GM06990 (cell line): ENCODE measurements around the gene TBCEL.
A peak's percentile ranks its signal among the peaks of the same experiment; 100 is the strongest.

Experiments
- DNase-seq: peaks from one replicate; pipeline ENCODE4 v3.0.0-alpha.2; 2011; ENCODE audit not compliant: insufficient read length; ENCODE audit errors: extremely low read depth
- H3K27me3 ChIP-seq: replicated peaks from 2 replicates; pipeline ENCODE4 v1.6.0; 2011; ENCODE audit warnings: low read length; ENCODE audit not compliant: control insufficient read depth, insufficient read depth
- H3K36me3 ChIP-seq: 2 replicates; pipeline ENCODE4 v1.5.1; 2011; ENCODE audit warnings: low read length; ENCODE audit not compliant: control insufficient read depth, insufficient read depth
- H3K4me3 ChIP-seq: replicated peaks from 2 replicates; pipeline ENCODE4 v1.5.1; 2011; ENCODE audit warnings: low read depth, mild to moderate bottlenecking, control low read depth, low read length
- CTCF ChIP-seq: IDR thresholded peaks from 2 replicates; pipeline ENCODE4 v1.5.1; 2011; ENCODE audit warnings: low read length, control low read depth, mild to moderate bottlenecking, inconsistent platforms; ENCODE audit not compliant: insufficient read depth, poor library complexity, severe bottlenecking

TBCEL gene

DNA sequence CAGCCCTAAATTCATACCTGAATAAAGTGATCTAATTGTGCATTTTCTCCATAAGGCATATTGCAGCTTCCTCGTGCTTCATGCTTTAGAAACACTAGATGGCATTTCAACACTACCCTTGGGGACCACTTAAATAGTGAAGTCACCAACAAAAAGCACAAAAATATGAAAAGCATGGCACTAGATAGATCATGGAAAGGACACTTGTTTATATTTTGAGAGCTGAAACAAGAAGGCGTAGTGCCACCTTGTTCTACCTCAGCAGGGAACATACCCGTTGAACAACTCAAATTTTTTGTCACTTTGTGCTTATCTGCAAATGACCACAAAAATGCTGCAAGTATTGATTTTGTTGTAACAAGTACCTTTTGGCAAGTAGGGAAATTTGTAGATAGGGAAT lies 8.6 kb downstream of the TBCEL start:
- TF ChIP-seq CTCF = peak; percentile 21
- Histone ChIP-seq H3K36me3 (no peaks in the 10 kb centered on the region), H3K4me3 (no peak overlapping the region), H3K27me3 (no peaks in the 10 kb centered on the region)
- no peak for DNase-seq

DNA sequence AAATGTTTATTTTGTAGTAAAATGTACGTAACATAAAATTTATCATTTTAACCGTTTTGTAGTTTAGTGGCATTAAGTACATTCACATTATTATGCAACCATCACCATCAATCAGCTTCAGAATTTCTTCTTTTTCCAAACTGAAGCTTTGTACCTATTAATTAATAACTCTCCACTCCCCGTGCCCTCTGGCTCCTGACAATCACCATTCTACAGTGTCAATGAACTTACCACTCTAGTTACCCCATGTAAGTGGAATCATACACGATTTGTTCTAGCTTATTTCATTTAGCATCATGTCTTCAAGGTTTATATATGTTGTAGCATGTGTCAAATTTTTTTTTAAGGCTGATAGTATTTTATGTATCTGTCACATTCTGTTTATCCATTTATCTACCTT lies 9.7 kb downstream of the TBCEL start:
- H3K4me3 ChIP-seq = no peak overlapping the region
- H3K27me3 ChIP-seq = no peaks in the 10 kb centered on the region
- no peak for DNase-seq
- H3K36me3 ChIP-seq = no peaks in the 10 kb centered on the region
- no peak for TF ChIP-seq CTCF

- H3K27me3 ChIP-seq = no peaks in the 10 kb centered on the region
- no peaks in the 10 kb centered on the region for H3K36me3 ChIP-seq
- H3K4me3 ChIP-seq = no peak overlapping the region
- TF ChIP-seq CTCF = no peak
- DNase-seq = no peak
These were observed 11.4 kb downstream of the TBCEL start for GRCh38 chr11:121035169-121035755.

DNA sequence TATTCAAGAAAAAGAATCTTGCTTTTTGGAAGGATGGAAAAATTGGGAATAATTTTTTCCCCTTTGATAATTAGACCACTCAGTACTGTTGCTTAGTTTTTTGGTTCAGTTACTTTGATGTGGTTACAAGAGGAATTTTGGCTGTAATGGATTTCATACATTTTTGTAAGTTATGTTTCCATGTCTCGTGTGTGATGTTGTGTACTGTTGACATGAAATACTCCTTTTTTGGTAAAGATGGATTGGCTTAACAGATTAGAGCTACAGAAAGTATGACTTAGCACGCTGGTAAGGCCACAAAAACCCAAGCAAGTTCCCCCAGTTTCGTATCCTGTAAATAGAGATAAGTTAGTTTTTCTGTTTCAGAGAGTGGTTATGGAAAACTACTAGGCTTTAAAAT lies 11.9 kb downstream of the TBCEL start:
- peak overlapping the region; percentile 38 for H3K4me3 ChIP-seq
- no peaks in the 10 kb centered on the region for H3K36me3 ChIP-seq
- no peak for TF ChIP-seq CTCF
- no peak for DNase-seq
- H3K27me3 ChIP-seq = no peaks in the 10 kb centered on the region

DNA sequence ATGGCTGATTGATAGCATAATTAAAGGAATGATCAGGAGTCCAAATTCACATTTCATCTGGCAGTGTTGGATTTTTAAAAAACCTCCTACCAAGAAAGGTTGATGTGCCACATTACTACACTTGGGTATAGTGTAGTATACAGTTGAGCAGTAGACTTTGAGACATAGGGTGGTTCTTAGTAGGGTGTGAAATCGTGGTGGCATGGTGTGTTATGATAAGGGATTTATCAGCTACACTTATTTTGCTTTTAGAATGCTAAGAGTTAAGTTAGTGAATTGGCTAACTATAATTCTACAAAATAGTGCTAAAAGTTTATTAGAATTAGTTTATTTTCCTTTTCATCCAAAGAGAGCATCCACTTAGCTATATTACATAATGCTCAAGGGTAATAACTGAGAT lies 13.1 kb downstream of the TBCEL start:
- Histone ChIP-seq H3K27me3 (no peaks in the 10 kb centered on the region), H3K4me3 (no peak overlapping the region), H3K36me3 (no peaks in the 10 kb centered on the region)
- TF ChIP-seq CTCF = no peak
- DNase-seq = no peak
